NOMO-1 treated with DMSO at 0.1 percent for 48 hours (cell line): ENCODE results near the gene PPM1H.
"Not testable (repeated sequence)": the region's sequence is repeated elsewhere in the genome, so short reads cannot be mapped to it uniquely, and the experiment has no call there.

Source experiments
- DNase-seq: peaks from one replicate; lab custom pipeline; 2025; ENCODE audit not compliant: unreplicated experiment; lab: John Stamatoyannopoulos, UW

Gene PPM1H

GRCh38 chr12:62738616-62739015 lies 196.3 kb downstream of the PPM1H start:
- DNase-seq: no peak

GRCh38 chr12:62738105-62738504 lies 196.8 kb downstream of the PPM1H start:
- no peak for DNase-seq

GRCh38 chr12:62737615-62738014 lies 197.3 kb downstream of the PPM1H start:
- no peak for DNase-seq

- DNase-seq: no peak
These were observed 197.8 kb downstream of the PPM1H start for GRCh38 chr12:62737188-62737587.

- no peak for DNase-seq
These were observed 198.4 kb downstream of the PPM1H start for GRCh38 chr12:62736596-62736995.

GRCh38 chr12:62732861-62733427 lies 202.0 kb downstream of the PPM1H start:
- DNase-seq: peak; percentile 18

GRCh38 chr12:62731055-62731820 lies 203.7 kb downstream of the PPM1H start:
- DNase-seq: peak; percentile 77

- DNase-seq: no peak
These were observed 204.3 kb downstream of the PPM1H start for GRCh38 chr12:62730649-62731048.

- DNase-seq: not testable (repeated sequence)
These were observed 205.1 kb downstream of the PPM1H start for GRCh38 chr12:62729579-62730544.

GRCh38 chr12:62728741-62729140 lies 206.2 kb downstream of the PPM1H start:
- DNase-seq: peak; percentile 15

- no peak for DNase-seq
These were observed 208.4 kb downstream of the PPM1H start for GRCh38 chr12:62726471-62726980.

GRCh38 chr12:62725781-62726180 lies 209.2 kb downstream of the PPM1H start:
- DNase-seq: no peak

- DNase-seq: no peak
These were observed 210.0 kb downstream of the PPM1H start for GRCh38 chr12:62724947-62725451.

GRCh38 chr12:62724285-62724684 lies 210.7 kb downstream of the PPM1H start:
- DNase-seq: no peak

GRCh38 chr12:62722971-62723680 lies 211.8 kb downstream of the PPM1H start:
- DNase-seq: no peak

- DNase-seq: no peak
These were observed 214.2 kb downstream of the PPM1H start for GRCh38 chr12:62720661-62721330.

GRCh38 chr12:62720025-62720424 lies 214.9 kb downstream of the PPM1H start:
- no peak for DNase-seq

- no peak for DNase-seq
These were observed 216.1 kb downstream of the PPM1H start for GRCh38 chr12:62718762-62719426.

GRCh38 chr12:62717643-62718042 lies 217.3 kb downstream of the PPM1H start:
- DNase-seq: no peak
